B cell (primary cell): ENCODE data around the gene LRRC36. TPM values are rescaled to one million over a fixed set of nuclear protein-coding genes. Genes with fewer than 3 reads are reported as not detected.

Experiments used
- ATAC-seq: fragments of 200-7000 bp; cut with Tn5 transposase; one replicate; pipeline ENCODE4 v1.10.0; 2021; ENCODE audit warnings: low read depth, mild to moderate bottlenecking, moderate number of reproducible peaks, moderate library complexity
- CTCF ChIA-PET: fragments of 350-600 bp; sonication (Branson Sonifier 250); formaldehyde crosslinking; loops from one replicate; lab custom pipeline; 2021; ENCODE audit warnings: antibody characterized with exemption, inconsistent platforms; lab: Charles Lee
- POLR2A ChIA-PET: fragments of 350-600 bp; sonication (Branson Sonifier 250); formaldehyde crosslinking; loops from one replicate; lab custom pipeline; 2021; ENCODE audit warnings: antibody characterized with exemption; lab: Charles Lee
- DNase-seq: peaks from one replicate; pipeline ENCODE4 v3.0.0; 2013
- H2AFZ ChIP-seq: 2 replicates; pipeline ENCODE4 v1.6.1; 2012; ENCODE audit warnings: mild to moderate bottlenecking, low read depth, low read length; ENCODE audit not compliant: insufficient read depth, poor library complexity, severe bottlenecking
- H3K27ac ChIP-seq, 2 donors: 1 replicate in 1 of 2; 2 replicates in 1 of 2; pipeline ENCODE4 v1.5.1; 2012 to 2013; ENCODE audit warnings: low read length in 2 of 2, mild to moderate bottlenecking in 2 of 2, moderate library complexity in 1 of 2
- H3K27me3 ChIP-seq, 4 experiments: fragments of 200-600 bp in 1 of 4; sonication (generic) in 1 of 4; replicated peaks in 1 of 4; 1 replicate in 2 of 4; 2 replicates in 2 of 4; pipeline versions ENCODE4 v1.6.1 to v1.7.0; 2013 to 2016; ENCODE audit warnings: low read length in 3 of 4, mild to moderate bottlenecking in 2 of 4, mixed read lengths in 1 of 4, moderate library complexity in 1 of 4; ENCODE audit not compliant: insufficient read depth in 4 of 4, control insufficient read depth in 3 of 4; ENCODE audit errors: control extremely low read depth in 1 of 4
- H3K36me3 ChIP-seq, 2 experiments: replicated peaks in 1 of 2; 1 replicate in 1 of 2; 2 replicates in 1 of 2; pipeline versions ENCODE4 v1.6.1 to v1.7.1; 2013; ENCODE audit warnings: low read length in 1 of 2; ENCODE audit not compliant: insufficient read depth in 2 of 2, control insufficient read depth in 1 of 2; ENCODE audit errors: control extremely low read depth in 1 of 2, extremely low read depth in 1 of 2
- H3K4me1 ChIP-seq, 2 donors: fragments of 200-600 bp in 1 of 2; sonication (generic) in 1 of 2; 1 replicate in 1 of 2; 2 replicates in 1 of 2; pipeline versions ENCODE4 v1.5.1 to v1.6.1; 2013 to 2017; ENCODE audit warnings: low read length in 2 of 2; ENCODE audit not compliant: control insufficient read depth in 2 of 2, insufficient read depth in 2 of 2
- H3K4me2 ChIP-seq: replicated peaks from 2 replicates; pipeline ENCODE3; 2012; ENCODE audit warnings: mild to moderate bottlenecking, low read depth, low read length; ENCODE audit not compliant: poor library complexity, severe bottlenecking
- H3K4me3 ChIP-seq, 5 experiments: fragments of 200-600 bp in 1 of 5; sonication (generic) in 1 of 5; 1 replicate in 3 of 5; 2 replicates in 2 of 5; pipeline versions ENCODE4 v1.5.1 to v1.7.0; 2011 to 2016; ENCODE audit warnings: low read length in 4 of 5, mild to moderate bottlenecking in 4 of 5, low read depth in 2 of 5, control low read depth in 1 of 5, moderate library complexity in 1 of 5; ENCODE audit not compliant: insufficient read depth in 1 of 5; ENCODE audit errors: control extremely low read depth in 1 of 5, extremely low read depth in 1 of 5
- H3K79me2 ChIP-seq: fragments of 200-600 bp; sonication (generic); one replicate; pipeline ENCODE4 v1.6.0; 2016; ENCODE audit warnings: low read length; ENCODE audit not compliant: control insufficient read depth, insufficient read depth
- H3K9ac ChIP-seq: fragments of 200-600 bp; sonication (generic); 2 replicates; pipeline ENCODE4 v1.6.1; 2017; ENCODE audit warnings: mild to moderate bottlenecking, low read length, moderate library complexity
- H3K9me3 ChIP-seq, 3 donors: one replicate each; pipeline versions ENCODE4 v1.6.1 to v1.7.1; 2013; ENCODE audit warnings: low read length in 2 of 3; ENCODE audit not compliant: control insufficient read depth in 2 of 3, insufficient read depth in 1 of 3; ENCODE audit errors: control extremely low read depth in 1 of 3
- H4K20me1 ChIP-seq: 2 replicates; pipeline ENCODE4 v1.6.0; 2012; ENCODE audit warnings: mild to moderate bottlenecking, low read length; ENCODE audit not compliant: insufficient read depth, control insufficient read depth, poor library complexity, severe bottlenecking
- H3K27ac Mint-ChIP-seq: one replicate; pipeline ENCODE4 v1.8.0; 2021; ENCODE audit warnings: mixed read lengths
- H3K27me3 Mint-ChIP-seq: one replicate; pipeline ENCODE4 v1.8.0; 2021; ENCODE audit warnings: mixed read lengths
- H3K4me1 Mint-ChIP-seq: one replicate; pipeline ENCODE4 v1.8.0; 2021; ENCODE audit warnings: mixed read lengths
- H3K4me3 Mint-ChIP-seq: one replicate; pipeline ENCODE4 v1.8.0; 2021; ENCODE audit warnings: mixed read lengths
- H3K9me3 Mint-ChIP-seq: one replicate; pipeline ENCODE4 v1.8.0; 2022; ENCODE audit warnings: mixed read lengths; ENCODE audit not compliant: insufficient read depth
- CTCF ChIP-seq: fragments of 200-600 bp; IDR thresholded peaks from one replicate; pipeline ENCODE4 v1.8.0; 2022; ENCODE audit warnings: antibody characterized with exemption, mild to moderate bottlenecking
- EZH2 ChIP-seq: IDR thresholded peaks from 2 replicates; pipeline ENCODE4 v1.6.1; 2012; ENCODE audit warnings: borderline replicate concordance, low read depth, mild to moderate bottlenecking, moderate library complexity, low read length; ENCODE audit not compliant: insufficient read depth, poor library complexity, severe bottlenecking
- WGBS: methylation state at CpG from one replicate; pipeline ENCODE4 v1.1.5; 2013; ENCODE audit warnings: missing lambda C conversion rate; ENCODE audit not compliant: insufficient coverage; 5-methylcytosine and 5-hydroxymethylcytosine counted together
- intact Hi-C: fragments of 100-400 bp; cut with micrococcal nuclease; formaldehyde crosslinking; loops from one replicate; pipeline ENCODE4 v1.10.0; 2022
- polyA plus RNA-seq: library from polyadenylated mRNA; depleted of rRNA; stranded (reverse); fragments of >200 nt; gene quantifications from 2 replicates; pipeline ENCODE4 v1.2.3, GENCODE V29; 2012
- total RNA-seq, 2 donors: library from RNA; stranded (reverse); fragments of 120-200 nt in 1 of 2; gene quantifications; 1 replicate in 1 of 2; 2 replicates in 1 of 2; pipeline versions ENCODE4 v1.2.3 to v1.2.4, GENCODE V29; 2013 to 2022

LRRC36 gene
- total and polyA plus RNA-seq, 2 donors (not counting 1 experiment from before 2014, with no cell fraction given) = 0.98 TPM; not detected in 1

DNA sequence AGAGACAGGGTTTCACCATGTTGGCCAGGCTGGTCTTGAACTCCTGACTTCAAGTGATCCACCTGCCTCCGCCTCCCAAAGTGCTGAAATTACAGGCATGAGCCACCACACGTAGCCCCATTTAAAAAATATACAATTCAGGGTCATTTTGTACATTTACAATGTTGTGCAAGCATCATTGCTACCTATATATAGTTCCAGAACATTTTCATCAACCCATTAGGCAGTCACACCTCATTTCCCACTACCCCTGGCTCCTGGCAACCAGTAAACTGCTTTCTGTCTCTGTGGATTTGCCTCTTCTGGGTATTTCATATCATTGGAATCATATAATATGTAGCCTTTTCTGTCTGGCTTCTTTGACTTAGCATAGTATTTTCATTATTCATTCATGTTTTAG is 6.7 kb downstream of the LRRC36 start:
- ATAC-seq (no peak), DNase-seq (no peak)
- H4K20me1 ChIP-seq = no peaks in the 10 kb centered on the region
- no peak for TF ChIP-seq CTCF
- TF ChIP-seq EZH2 = no peak
- H3K9ac ChIP-seq = no peak overlapping the region
- H3K4me1 ChIP-seq = no peaks in the 10 kb centered on the region
- no peaks in the 10 kb centered on the region for H3K36me3 ChIP-seq
- H3K27ac ChIP-seq = no peak overlapping the region
- no peaks in the 10 kb centered on the region for H3K79me2 ChIP-seq
- Mint-ChIP-seq H3K9me3 (peaks cover 2% of the 10 kb centered on the region), H3K27ac (no peak overlapping the region), H3K4me1 (peaks cover 1% of the 10 kb centered on the region), H3K4me3 (no peak overlapping the region), H3K27me3 (peaks cover 11% of the 10 kb centered on the region)
- ChIA-PET POLR2A (no interaction called here), CTCF (interaction anchor here (0.9 kb wide), 1 partner anchor 79 kb away, joined by 3 read pairs; no protein-coding TSS in a partner anchor)
- no CpG with 5 or more reads among the region's 2 CpGs for WGBS
- H3K27me3 ChIP-seq = no peaks in the 10 kb centered on the region
- peaks cover 0 to 12% (median 0%) of the 10 kb centered on the region in 3 donors for H3K9me3 ChIP-seq
- intact Hi-C loops = no loop called here
- no peak overlapping the region for H3K4me3 ChIP-seq
- H2AFZ ChIP-seq = no peak overlapping the region
- H3K4me2 ChIP-seq = no peak overlapping the region

GRCh38 chr16:67336116-67336515 is 9.5 kb downstream of the LRRC36 start:
- H3K79me2 ChIP-seq = no peaks in the 10 kb centered on the region
- no peak overlapping the region for H3K9ac ChIP-seq
- no peak for DNase-seq
- TF ChIP-seq CTCF = no peak
- no peak for TF ChIP-seq EZH2
- H3K4me2 ChIP-seq = no peak overlapping the region
- ATAC-seq = no peak
- Mint-ChIP-seq H3K4me1 (no peaks in the 10 kb centered on the region), H3K27ac (no peak overlapping the region), H3K9me3 (no peaks in the 10 kb centered on the region), H3K27me3 (peaks cover 8% of the 10 kb centered on the region), H3K4me3 (no peak overlapping the region)
- H2AFZ ChIP-seq = no peak overlapping the region
- CTCF ChIA-PET = interaction anchor here (0.7 kb wide), 1 partner anchor 9 kb away, joined by 3 read pairs; no protein-coding TSS in a partner anchor
- H3K4me1 ChIP-seq = no peaks in the 10 kb centered on the region
- no peak overlapping the region for H3K4me3 ChIP-seq
- POLR2A ChIA-PET = no interaction called here
- H3K27me3 ChIP-seq = no peaks in the 10 kb centered on the region
- no peaks in the 10 kb centered on the region for H3K36me3 ChIP-seq
- no peak overlapping the region for H3K27ac ChIP-seq
- intact Hi-C loops = no loop called here
- no CpG with 5 or more reads among the region's 1 CpG for WGBS
- H3K9me3 ChIP-seq = peaks cover 0 to 12% (median 0%) of the 10 kb centered on the region in 3 donors
- H4K20me1 ChIP-seq = no peaks in the 10 kb centered on the region
